ENCODE results near the gene OFD1. TPM values are rescaled to one million over a fixed set of nuclear protein-coding genes. Genes with fewer than 3 reads are reported as not detected.

The OFD1 gene
- total RNA-seq, 4 donors from 2014 or later, result 13.2 to 25.1 (median 17.1) TPM

DNA sequence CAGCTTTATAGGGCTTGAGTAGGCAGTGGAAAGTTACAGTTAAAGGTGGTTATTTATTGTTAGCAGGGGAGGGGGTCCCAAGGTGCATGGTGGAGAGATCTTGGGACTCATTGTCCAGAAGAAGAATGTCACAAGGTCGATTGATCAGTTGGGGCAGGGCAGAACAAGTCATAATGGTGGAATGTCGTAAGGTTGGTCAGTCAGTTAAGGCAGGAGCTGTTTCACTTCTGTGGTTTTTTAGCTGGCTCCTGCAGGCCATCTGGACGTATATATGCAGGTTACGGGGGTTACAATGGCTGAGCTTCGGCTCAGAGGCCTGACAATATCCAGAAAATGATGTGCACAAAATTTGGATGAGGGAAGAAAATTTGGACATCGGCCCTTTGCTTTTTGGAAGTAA is 7.1 kb downstream of the OFD1 start:
- DNase-seq (ENCODE audit: low spot score) (no peak), ATAC-seq (ENCODE audit: low FRiP score) (no peak)
- TF ChIP-seq, protein P1, sequence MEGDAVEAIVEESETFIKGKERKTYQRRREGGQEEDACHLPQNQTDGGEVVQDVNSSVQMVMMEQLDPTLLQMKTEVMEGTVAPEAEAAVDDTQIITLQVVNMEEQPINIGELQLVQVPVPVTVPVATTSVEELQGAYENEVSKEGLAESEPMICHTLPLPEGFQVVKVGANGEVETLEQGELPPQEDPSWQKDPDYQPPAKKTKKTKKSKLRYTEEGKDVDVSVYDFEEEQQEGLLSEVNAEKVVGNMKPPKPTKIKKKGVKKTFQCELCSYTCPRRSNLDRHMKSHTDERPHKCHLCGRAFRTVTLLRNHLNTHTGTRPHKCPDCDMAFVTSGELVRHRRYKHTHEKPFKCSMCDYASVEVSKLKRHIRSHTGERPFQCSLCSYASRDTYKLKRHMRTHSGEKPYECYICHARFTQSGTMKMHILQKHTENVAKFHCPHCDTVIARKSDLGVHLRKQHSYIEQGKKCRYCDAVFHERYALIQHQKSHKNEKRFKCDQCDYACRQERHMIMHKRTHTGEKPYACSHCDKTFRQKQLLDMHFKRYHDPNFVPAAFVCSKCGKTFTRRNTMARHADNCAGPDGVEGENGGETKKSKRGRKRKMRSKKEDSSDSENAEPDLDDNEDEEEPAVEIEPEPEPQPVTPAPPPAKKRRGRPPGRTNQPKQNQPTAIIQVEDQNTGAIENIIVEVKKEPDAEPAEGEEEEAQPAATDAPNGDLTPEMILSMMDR (IDR thresholded peaks at IDR 0.05), result no peak

DNA sequence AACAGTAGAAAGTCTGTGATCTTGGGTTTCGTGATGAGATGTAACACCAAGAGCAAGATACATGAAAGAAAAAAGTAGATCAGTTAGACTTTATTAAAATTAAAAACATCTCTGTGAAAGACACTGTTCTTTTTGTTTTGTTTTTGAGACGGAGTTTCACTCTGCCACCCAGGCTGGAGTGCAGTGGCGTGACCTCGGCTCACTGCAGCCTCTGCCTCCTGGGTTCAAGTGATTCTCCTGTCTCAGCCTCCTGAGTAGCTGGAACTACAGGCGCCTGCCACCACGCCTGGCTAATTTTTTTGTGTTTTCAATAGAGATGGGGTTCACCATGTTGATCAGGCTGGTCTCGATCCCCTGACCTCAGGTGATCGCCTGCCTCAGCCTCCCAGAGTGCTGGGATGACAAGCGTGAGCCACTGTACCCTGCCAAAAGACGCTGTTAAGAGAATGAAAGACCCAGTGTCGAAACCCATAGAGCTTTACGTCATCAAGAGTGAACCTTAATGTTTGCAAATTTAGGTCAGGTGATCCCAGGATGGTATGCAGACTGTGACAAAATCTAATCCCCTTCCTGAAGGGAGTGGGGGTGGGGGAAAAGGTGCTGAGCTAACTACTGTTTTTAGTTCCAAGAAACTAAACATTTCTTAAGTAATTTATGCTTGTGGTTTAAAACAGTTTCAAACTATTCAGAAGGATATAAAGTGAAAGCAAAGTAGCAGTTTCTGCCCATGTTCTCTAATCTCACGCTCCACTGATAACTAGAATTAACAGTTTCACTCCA is 8.0 kb downstream of the OFD1 start:
- DNase-seq (ENCODE audit: low spot score) (no peak), ATAC-seq (ENCODE audit: low FRiP score) (peak; percentile 84)
- TF ChIP-seq, protein P1 (IDR thresholded peaks at IDR 0.05), result no peak

DNA sequence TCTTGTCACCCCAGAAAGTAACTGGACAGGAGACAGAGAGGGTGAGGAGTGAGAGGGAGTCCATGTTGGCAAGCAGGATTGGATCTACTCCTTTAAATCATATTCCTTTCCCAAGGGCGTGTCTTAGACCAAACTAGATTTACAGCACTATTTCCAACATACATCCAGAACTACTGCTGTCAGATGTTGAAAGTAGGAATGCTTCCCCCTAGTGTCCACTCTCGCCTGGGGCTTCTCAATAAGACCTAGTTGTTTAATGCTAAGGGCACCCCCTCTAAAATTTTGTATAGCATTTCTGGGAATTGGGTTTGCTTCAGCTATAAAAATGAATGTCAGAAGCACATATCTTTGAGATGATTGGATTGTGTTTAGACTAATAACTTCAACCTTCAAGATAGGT is 13.3 kb downstream of the OFD1 start:
- TF ChIP-seq, protein P1 (IDR thresholded peaks at IDR 0.05), result no peak
- DNase-seq (ENCODE audit: low spot score) (no peak), ATAC-seq (ENCODE audit: low FRiP score) (no peak)

DNA sequence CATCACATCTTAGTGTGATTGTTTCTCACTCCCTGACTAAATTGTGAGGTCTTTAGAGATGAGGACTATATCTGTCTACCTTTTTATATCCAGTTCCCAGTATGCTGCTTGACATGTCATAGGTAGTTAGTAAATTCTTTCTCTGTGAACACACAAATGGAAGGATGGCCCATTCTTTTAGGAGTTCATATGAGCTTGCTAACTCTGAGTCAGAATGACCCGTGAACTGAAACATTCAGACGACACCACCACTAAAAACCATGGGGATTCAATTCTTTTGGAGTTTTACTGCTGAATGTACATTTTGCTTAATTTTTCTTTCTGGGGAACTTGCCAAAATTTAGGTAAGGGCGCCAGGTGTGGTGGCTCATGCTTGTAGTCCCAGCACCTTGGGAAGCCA is 13.9 kb downstream of the OFD1 start:
- DNase-seq (ENCODE audit: low spot score), result no peak
- no peak for ATAC-seq (ENCODE audit: low FRiP score)
- TF ChIP-seq, protein P1 (IDR thresholded peaks at IDR 0.05), result no peak

DNA sequence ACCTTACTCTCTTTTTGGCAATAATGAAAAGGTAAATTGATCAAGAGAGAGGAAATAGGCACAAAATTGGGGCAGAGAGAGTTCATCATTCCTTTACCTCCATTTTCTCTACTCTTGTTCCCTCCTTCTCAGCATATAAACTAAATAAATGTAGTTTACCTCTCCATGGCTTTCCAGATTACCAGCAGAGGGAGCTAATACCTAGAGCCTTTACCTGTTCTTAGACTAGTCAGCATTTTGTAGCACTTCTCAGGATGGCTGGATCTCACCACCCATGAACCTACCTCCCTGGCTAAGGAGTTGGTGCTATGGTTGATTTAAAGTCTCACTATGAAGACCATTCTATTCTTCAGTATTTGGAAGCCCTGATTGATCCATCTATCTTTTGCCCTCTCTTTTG is 15.7 kb downstream of the OFD1 start:
- TF ChIP-seq, protein P1 (IDR thresholded peaks at IDR 0.05), result no peak
- DNase-seq (ENCODE audit: low spot score) (no peak), ATAC-seq (ENCODE audit: low FRiP score) (no peak)

DNA sequence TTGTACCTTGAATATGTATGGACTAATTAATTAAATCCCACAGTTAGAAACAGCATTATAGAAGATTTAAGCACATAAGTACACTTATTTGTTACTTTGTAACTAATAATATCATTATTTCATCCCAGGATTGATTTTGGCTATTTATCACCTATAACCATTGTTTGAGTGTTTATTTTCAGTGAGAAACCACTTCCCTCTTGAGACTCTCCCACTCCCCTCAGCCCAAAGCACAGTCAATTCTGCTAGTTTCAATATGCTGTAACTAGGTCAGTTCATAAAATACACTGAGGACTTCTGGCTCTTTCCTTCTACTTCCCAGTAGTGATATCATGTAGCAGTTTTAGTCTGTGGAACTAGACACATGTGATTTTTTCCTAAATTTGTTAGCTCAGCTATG is 16.3 kb downstream of the OFD1 start:
- TF ChIP-seq, protein P1 (IDR thresholded peaks at IDR 0.05), result no peak
- DNase-seq (ENCODE audit: low spot score) (no peak), ATAC-seq (ENCODE audit: low FRiP score) (no peak)

DNA sequence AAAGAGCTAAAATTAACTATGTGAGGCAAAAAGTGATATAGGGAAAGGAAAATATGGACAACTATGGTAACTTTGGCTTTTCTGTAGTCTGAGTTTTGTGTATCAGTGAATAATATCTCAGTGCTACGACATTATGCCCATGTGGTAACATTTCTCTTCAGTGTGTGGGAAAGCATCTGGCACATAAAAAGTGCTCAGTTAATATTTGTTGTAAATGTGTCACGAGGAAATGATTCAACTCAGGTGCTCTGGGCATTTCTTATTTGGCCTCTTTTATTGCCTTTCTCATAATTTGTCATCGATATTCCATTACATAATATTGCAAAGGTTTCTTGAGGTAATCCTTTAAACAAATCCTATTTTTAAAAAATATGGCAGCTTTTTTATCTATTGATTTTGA is 17.6 kb downstream of the OFD1 start:
- ATAC-seq (ENCODE audit: low FRiP score) (no peak), DNase-seq (ENCODE audit: low spot score) (no peak)
- TF ChIP-seq, protein P1 (IDR thresholded peaks at IDR 0.05), result no peak
